HG03175 (cell line): Measurements from ENCODE around the gene COL25A1.
"Not testable (repeated sequence)": the region's sequence is repeated elsewhere in the genome, so short reads cannot be mapped to it uniquely, and the experiment has no call there.

Experiments used
- ATAC-seq: cut with Tn5 transposase; IDR thresholded peaks from one replicate; pipeline ENCODE4 v1.9.1; 2021; ENCODE audit warnings: mild to moderate bottlenecking, moderate library complexity; ENCODE audit not compliant: unreplicated experiment

The COL25A1 gene

DNA sequence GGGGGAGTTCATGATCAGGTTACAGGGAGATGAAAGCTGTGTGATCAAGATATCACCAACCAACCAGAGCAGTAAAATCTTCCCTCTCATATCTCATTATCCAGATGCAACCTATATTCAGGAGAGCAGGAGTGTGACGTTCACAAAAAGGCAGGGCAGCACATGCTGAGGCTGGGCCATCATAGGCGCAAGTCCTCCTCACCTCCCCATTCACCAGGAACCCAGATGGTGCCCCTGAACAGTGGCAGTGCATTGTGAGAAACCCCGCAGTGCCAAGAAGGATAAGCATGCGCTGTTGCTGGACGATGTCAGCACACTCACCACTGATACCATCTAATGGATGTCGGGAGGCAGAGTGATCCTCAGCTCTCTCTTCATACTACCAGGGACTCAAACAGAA, 170.9 kb downstream of the COL25A1 start:
- ATAC-seq = no peak

DNA sequence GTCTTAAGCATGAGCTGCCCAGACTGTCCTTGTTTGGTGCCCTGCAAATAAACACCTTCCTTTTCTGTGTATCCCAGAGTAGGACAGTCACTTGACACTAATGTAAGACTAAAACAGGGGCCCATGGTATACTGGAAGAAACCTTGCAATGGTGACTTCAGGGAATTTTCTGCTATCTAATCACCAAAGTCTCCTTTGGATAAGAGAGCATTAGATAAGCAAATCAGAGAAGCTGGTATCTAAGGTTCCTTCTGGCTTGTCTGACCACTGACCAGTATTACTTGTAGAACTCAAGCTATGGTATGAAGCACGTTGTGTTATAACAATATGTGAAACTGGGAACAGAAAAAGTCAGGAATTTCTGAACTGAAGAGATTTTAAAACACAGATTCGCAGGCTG, 173.9 kb downstream of the COL25A1 start:
- no peak for ATAC-seq

DNA sequence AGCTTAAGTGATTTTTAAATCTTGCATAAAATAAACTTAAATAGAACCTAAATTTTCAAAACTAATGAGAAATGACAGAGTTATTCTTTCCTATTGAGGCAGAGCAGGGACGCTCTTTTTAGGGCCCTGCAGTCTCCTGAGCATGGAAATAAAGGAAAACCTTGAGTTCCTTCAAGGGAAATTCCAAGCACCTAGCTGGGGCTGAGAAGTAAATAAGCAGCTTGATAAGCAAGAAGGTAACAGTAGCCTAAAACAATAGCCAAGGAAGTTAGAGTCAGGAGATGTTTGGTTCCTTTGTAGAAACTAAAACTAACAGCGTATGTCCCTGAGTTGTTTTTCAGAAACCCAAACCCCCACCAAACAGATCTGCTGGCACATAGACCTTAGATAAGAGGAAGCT, 174.6 kb downstream of the COL25A1 start:
- no peak for ATAC-seq

DNA sequence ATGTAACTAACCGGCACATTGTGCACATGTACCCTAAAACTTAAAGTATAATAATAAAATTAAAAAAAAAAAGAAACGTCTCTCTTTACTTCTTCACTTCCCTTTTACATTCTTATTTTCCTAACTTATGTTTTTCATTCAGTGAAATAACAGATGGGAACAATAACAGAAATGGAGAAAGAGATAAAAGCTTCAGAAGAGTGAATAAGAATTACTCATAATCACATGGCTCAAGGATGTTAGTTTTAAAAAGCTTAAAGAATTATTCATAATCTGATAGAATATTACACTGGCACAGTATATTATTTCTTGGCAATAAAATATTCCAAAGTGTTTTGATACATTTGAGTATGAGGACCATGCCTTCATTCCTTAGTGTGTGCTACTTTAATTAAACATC, 175.6 kb downstream of the COL25A1 start:
- no peak for ATAC-seq

DNA sequence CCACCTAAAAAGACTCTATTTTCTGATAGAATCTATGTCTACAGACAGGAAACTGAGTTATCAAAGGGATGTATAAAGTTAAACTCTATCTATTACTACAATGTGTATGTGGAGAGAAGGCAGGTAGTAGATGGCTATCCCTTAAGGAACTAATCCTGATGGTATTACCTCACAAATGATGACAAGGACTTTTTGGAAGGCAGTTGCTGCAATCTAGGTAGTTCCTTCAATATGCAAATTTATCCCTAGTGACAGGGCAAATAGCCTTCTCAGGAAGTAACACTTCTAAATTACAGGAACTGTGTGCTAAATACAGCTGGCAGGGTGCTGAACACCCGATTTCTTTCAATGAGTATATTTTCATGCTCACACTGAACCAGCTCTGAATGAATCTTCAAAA, 177.4 kb downstream of the COL25A1 start:
- ATAC-seq = no peak

DNA sequence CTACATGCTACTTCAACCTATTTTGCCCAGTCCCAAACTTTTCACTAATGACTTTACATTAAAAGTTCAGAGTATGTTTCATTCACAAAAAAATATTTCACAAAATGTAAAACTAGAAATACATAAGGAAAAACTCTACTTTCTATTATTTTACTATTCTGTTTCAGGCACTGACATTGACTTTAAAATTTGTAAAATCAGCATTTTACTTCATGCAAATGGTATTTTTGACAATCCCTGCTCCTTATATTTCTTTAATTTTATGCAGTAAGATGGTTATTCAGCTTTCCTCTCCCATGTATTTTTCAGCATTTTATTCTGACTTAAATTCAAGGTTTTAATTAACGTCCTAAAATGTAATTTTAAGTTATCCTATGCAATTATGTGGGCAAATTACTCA, 178.5 kb downstream of the COL25A1 start:
- ATAC-seq = no peak

DNA sequence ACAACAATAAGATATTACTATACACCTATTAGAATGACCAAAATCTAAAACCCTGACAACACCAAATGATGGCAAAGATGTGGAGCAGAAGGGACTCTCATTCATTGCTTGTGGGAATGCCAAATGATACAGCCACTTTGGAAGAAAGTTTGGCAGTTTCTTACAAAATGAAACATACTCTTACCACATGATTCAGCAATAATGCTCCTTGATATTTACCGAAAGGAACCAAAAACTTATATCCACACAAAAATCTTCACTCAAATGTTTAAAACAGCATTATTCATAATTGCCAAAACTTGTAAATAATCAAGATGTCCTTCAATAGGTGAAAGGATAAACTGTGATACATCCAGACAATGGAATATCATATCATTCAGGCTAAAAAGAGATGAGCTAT, 180.9 kb downstream of the COL25A1 start:
- no peak for ATAC-seq

DNA sequence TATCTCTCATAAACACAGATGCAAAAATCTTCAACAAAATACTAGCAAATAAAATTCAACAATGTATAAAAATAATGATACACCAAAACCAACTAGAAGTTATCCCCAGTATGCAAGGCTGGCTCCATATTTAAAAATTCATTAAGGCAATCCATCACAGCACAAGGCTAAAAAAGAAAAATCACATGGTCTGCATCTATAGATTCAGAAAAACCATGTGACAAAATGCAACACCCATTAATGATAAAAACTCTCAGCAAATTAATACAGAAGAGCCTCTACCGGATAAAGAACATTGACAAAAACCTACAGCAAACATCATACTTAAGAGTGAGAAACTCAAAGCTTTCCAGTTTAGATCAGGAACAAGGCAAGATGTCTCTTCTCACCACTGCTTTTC, 182.6 kb downstream of the COL25A1 start:
- ATAC-seq = no peak

DNA sequence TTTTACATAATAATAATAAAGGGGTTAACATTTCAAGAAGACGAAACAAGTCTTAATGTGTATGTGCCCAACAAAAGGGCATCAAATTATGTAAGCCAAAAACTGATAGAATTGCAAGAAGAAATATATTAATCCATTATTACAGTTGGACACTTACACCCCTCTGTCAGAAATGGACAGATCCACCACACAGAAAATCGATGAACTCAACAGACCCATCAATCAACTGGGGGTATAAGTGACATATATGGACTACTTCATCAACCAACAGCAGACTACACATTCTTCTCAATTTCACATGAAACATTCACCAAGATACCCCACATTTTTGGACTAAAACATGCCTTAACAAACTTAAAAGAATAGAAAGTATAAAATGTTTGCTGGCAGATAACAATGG, 183.8 kb downstream of the COL25A1 start:
- ATAC-seq = no peak

DNA sequence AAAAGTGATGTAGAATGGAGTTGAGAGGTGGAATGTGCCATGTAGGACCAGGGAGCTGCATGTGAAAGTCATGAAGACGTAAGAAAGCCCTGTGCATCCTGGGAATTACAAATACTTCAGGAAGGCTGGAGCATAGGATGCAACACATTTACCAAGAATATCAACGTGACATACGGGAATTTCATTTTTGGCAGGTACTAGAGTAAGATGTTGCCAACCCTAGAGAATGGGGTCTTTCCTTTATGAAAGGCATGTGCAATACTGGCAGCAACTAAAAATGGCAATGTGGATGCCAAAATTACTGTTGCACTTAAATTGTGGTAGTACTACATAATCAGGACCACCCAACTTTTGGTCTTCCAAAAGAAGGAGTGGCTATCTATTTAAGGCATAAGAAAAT, 188.0 kb downstream of the COL25A1 start:
- no peak for ATAC-seq

DNA sequence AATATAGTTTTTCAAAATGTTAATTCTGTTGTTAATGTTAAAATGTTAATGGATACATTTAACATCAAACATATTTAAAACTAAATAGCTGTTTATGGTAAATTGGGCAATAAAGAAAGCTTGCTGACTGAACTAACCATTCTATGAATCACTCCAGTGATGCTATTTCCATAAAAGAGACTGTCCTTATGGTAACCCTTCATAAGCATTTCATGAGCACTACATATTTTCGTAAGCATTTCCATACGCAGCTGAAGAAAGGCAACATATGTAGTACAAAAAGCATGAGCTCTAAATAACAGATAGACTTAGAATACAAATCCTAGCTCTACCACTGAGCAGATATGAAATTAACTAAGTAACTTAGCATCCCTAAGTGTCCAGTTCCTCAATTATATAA, 188.9 kb downstream of the COL25A1 start:
- ATAC-seq = no peak

DNA sequence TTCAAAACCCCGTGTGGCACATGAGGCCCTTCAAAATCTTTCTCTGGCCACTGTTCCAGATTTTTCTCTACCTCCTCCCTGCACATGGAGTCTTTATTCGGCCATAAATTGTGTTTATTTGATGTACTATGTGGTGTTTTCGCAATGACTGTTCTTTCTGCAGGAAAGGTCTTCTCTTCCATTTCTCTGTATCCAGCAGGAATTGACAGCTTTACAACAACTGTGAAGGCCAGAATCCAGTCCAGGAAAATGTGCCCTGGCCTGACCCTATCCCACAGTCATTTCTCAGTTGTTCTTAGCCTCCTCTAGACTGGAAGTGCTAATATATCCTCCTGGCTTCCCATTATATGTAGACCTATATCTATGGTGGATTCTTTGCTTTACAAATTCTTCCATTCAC, 191.4 kb downstream of the COL25A1 start:
- ATAC-seq = no peak

DNA sequence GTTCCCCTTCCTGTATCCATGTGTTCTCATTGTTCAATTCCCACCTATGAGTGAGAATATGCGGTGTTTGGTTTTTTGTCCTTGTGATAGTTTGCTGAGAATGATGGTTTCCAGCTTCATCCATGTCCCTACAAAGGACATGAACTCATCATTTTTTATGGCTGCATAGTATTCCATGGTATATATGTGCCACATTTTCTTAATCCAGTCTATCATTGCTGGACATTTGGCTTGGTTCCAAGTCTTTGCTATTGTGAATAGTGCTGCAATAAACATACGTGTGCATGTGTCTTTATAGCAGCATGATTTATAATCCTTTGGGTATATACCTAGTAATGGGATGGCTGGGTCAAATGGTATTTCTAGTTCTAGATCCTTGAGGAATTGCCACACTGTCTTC, 194.2 kb downstream of the COL25A1 start:
- not testable (repeated sequence) for ATAC-seq

DNA sequence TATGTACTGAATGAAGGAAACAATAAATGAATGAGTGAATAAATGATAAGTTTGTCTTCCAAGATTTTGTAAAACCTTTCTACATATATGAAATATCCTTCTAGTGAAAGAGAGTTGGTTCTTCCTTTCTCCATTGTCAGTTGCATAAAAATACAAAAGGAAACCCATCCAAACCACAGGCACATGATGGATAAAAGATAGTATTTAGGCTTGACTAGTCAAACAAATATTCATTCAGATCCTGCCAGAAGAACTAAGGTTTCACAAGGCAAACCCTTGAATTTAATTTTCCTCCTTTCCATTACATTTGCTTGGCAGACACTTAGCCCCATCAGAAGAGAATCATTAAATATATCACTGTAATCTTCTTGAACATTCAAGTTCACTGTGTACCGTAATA, 208.4 kb downstream of the COL25A1 start:
- ATAC-seq = no peak

DNA sequence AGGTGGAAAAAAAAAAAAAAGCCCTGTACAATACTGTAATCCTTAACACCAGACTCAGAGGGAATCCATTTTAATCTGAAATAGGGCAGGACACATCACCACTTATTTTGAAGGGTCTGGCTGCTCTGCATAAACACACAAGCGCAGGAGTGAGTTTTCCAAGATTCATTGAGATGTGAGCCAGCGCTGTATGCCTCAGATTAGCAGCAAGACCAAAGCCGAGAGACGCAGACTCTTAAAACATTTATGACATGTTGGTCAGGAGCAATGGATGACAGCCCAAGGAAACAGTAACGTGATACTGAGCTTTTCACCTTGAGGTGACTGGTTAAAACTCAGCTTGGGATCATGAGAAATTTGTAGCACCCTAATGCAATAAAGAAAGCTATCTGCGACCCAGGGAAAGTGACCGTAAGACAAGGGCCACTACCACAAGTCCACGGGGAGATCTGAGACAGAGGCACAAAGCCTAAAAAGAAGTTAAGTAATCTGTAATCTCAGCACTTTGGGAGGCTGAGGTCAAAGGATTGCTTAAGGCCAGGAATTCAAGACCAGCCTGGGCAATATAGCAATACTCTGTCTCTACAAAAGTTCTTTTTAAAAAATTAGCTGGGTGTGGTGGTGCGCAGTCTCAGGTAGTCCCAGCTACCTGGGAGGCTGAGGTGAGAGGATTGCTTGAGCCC, 210.6 kb downstream of the COL25A1 start:
- no peak for ATAC-seq

DNA sequence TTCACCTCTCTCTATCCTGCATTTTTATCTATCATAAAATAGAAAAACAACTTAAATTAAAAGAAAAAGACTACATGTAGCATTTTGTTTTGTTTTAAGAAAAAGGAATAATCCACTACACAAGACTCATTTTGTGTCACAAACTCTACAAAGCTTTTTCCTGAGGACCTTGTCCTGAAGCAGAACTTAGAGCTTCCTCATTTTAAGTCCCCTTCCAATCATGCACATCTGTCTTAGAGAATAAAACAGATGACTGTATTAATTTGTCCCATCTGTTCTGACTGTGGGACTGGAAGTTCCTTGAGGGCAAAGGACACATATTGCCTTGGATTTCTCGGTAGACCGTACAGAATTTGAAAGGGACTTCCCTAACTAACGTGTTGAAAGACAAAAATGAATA, 218.5 kb downstream of the COL25A1 start:
- ATAC-seq = no peak

DNA sequence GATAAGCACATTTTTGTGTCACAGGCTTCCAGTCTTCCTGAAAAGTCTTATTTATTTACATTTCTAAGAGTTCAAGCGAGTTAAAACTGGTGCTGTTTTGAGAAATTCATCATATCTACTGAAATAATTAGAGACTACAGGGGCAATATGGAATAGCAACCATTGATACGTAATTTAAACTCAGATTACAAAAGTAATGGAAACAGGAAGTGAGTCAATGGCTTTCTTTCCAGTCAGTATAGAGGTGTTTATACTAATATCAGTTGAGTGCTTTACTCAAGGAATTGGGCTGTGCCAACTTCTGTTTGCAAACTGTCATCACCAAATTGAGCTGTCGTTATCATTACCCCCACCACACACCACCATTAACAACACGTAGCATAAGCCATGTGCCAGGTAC, 222.7 kb downstream of the COL25A1 start:
- ATAC-seq = no peak

DNA sequence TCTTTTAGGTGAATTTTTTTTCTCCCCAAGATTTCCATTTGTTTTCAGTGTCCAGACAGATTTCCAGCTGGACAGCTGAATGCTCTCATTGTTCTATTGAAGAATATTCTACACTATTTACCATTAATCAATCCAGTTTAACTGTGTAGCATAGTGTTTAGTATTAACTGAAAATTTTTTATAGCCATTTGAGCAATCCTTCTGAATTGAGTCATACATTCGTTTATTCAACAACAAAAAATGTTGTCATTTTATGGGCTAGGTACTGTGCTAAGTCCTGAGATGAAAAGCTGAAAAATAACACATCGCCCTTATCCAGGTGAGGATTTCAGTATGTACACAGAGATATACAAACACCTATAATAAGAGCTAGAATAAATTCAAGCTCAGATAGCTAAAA, 223.3 kb downstream of the COL25A1 start:
- ATAC-seq = no peak

DNA sequence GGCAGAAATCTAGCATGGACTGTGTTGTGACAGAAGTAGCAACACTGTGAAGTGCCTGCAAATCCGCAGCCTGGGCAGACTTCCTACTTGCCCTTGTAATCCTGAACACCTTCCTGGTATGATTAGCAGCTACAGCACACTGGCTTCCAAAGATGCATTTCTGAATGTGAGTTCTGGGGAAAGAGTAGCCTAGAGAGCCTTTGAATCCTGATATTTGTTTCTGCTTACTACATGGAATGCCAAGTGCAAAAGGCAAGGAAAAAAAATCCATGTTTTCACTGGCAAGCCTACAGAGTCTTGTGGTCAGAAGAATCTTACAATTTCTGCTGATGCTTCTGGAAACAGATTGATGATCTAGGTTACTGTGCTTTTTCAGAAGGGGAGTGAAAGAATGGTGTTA, 223.7 kb downstream of the COL25A1 start:
- no peak for ATAC-seq

DNA sequence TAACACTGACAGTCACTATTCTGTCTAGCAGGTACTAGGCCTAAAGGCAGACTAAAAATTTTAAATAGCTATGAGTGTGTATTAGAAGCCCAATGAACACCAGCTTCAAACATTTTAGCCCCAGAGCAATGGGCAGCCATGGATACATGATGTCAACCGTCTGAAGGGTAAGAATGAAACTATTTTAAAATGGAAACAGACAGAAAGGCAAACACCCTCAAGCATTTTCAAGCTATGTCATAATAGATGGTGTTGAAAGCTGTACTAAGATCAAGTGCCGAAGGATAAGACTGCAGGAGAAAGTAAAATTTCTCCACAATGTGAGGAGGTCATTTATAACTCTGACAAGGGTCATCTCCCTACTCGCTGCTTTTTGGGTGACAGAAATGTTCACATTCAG, 225.0 kb downstream of the COL25A1 start:
- ATAC-seq = no peak

DNA sequence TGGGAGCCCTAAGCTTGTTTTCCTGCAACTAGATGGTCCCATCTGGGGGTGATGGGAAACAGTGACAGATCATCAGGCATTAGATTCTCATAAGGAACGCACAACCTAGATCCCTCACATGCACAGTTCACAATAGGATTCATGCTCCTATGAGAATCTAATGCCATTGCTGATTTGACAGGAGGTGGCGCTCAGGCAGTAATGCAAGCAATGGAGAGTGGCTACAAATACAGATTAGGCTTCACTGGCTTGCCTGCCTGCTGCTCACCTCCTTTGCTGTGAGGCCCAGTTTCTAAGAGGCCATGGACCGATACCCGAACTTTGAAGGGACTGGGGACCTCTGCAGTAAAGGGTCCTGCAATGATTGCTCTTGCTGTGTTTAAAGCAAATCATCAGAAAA, 225.7 kb downstream of the COL25A1 start:
- ATAC-seq = not testable (repeated sequence)

DNA sequence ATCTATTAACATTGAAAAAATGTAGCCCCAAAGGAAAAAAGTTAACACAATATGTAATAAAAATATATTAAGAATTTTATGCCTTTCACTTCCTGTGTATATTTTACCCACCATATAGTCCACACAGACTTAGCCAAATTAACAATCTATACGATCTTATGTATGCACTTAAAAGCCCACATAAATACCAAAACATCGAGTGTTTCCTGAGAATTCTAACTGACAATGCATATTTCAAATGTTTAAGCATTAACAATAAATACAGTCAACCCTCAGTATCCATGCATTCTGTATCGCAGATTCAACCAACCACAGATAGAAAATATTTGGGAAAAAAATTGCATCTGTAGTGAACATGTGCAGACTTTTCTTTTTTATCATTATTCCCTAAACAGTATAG, 226.8 kb downstream of the COL25A1 start:
- no peak for ATAC-seq

DNA sequence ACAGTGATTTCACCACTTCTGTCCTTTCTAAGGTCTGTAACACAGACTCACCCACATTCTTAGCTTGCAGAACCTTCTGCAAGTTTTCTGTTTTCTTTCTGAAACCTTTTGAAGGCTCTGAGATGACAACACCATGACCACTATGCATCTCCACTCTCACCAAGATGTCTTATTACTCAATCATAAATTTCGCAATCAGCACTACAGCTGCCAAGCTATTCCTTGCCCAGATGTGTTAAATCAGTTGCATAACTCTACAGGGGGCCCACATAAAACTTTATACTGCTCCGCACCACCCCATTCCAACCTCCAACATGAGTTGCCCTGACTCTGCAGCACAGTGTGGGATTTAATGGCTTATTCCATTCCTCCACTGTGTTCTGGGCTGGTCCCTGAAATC, 229.9 kb downstream of the COL25A1 start:
- no peak for ATAC-seq
